Activated naive CD4-positive, alpha-beta T cell treated with anti-CD3 and anti-CD28 coated beads for 36 hours (primary cell): Measurements from ENCODE around the gene ALKBH5. TPM values are rescaled to one million over a fixed set of nuclear protein-coding genes. Genes with fewer than 3 reads are reported as not detected.

Experiments
- total RNA-seq, 2 experiments: library from RNA; stranded (reverse); gene quantifications; one replicate each; pipeline ENCODE4 v1.2.3, GENCODE V29; 2021

The ALKBH5 gene
- total RNA-seq, 2 experiments from 2014 or later = 83.4 to 86.7 TPM

Other genes with a start within 250 kb of the ALKBH5 start
- gene TOM1L2, start 211.4 kb upstream of the ALKBH5 start, total RNA-seq = 1 to 10 TPM; 9.8 to 9.9 TPM
- under 1 TPM; 0.40 to 0.64 TPM for gene DRC3, start 211.0 kb upstream of the ALKBH5 start, total RNA-seq
- 10 to 100 TPM; 24.7 to 25.7 TPM for gene ATPAF2, start 144.7 kb upstream of the ALKBH5 start, total RNA-seq
- gene GID4, start 144.4 kb upstream of the ALKBH5 start, total RNA-seq = 1 to 10 TPM; 5.2 to 6.0 TPM
- 10 to 100 TPM; 38.4 to 38.7 TPM for gene DRG2, start 95.9 kb upstream of the ALKBH5 start, total RNA-seq
- under 1 TPM; 0.31 to 0.40 TPM for gene MYO15A, start 75.1 kb upstream of the ALKBH5 start, total RNA-seq
- gene LLGL1, start 41.8 kb downstream of the ALKBH5 start, total RNA-seq = 10 to 100 TPM; 14.8 to 15.0 TPM
- 100 to 1,000 TPM; 326 to 328 TPM for gene FLII, start 74.9 kb downstream of the ALKBH5 start, total RNA-seq
- 1 to 10 TPM; 6.0 to 7.1 TPM for gene MIEF2, start 76.8 kb downstream of the ALKBH5 start, total RNA-seq
- 10 to 100 TPM; 59.0 to 59.5 TPM for gene TOP3A, start 131.2 kb downstream of the ALKBH5 start, total RNA-seq
- gene SMCR8, start 131.5 kb downstream of the ALKBH5 start, total RNA-seq = 1 to 10 TPM; 8.5 to 8.8 TPM
- 10 to 100 TPM; 46.7 to 51.0 TPM for gene SHMT1, start 179.7 kb downstream of the ALKBH5 start, total RNA-seq
- not detected for gene EVPLL, start 193.9 kb downstream of the ALKBH5 start, total RNA-seq